H9 (cell line): ENCODE data around the gene NT5C2. TPM values are rescaled to one million over a fixed set of nuclear protein-coding genes. Genes with fewer than 3 reads are reported as not detected.

ENCODE experiments used
- DNase-seq: peaks from one replicate; pipeline ENCODE4 v3.0.0-alpha.2; 2017
- H2AFZ ChIP-seq: one replicate; pipeline ENCODE4 v1.6.1; 2013; ENCODE audit warnings: mild to moderate bottlenecking, low read length, control low read depth, moderate library complexity
- H2AK5ac ChIP-seq: 2 replicates; pipeline ENCODE4 v1.6.1; 2013; ENCODE audit warnings: low read length, control low read depth, mixed read lengths; ENCODE audit not compliant: insufficient read length
- H2BK120ac ChIP-seq: one replicate; pipeline ENCODE4 v1.6.1; 2013; ENCODE audit warnings: low read depth, mild to moderate bottlenecking, low read length, control low read depth, inconsistent platforms; ENCODE audit not compliant: poor library complexity, severe bottlenecking
- H2BK12ac ChIP-seq: 2 replicates; pipeline ENCODE4 v1.6.1; 2013; ENCODE audit warnings: low read length, control low read depth, mixed read lengths, low read depth; ENCODE audit not compliant: insufficient read length
- H2BK15ac ChIP-seq: 2 replicates; pipeline ENCODE4 v1.6.1; 2013; ENCODE audit warnings: low read depth, low read length, control low read depth
- H2BK20ac ChIP-seq: one replicate; pipeline ENCODE4 v1.6.1; 2013; ENCODE audit warnings: low read depth, mild to moderate bottlenecking, low read length, control low read depth, inconsistent platforms; ENCODE audit not compliant: poor library complexity, severe bottlenecking
- H2BK5ac ChIP-seq: 2 replicates; pipeline ENCODE4 v1.6.1; 2013; ENCODE audit warnings: low read length, control low read depth, mixed read lengths; ENCODE audit not compliant: insufficient read length
- H3K14ac ChIP-seq: 2 replicates; pipeline ENCODE4 v1.6.1; 2013; ENCODE audit warnings: low read length, control low read depth; ENCODE audit not compliant: insufficient read depth
- H3K18ac ChIP-seq: 2 replicates; pipeline ENCODE4 v1.6.1; 2013; ENCODE audit warnings: low read depth, mild to moderate bottlenecking, mixed read lengths, low read length, control low read depth; ENCODE audit not compliant: insufficient read length
- H3K23ac ChIP-seq: 2 replicates; pipeline ENCODE4 v1.6.1; 2013; ENCODE audit warnings: low read length, control low read depth, mixed read lengths, low read depth; ENCODE audit not compliant: insufficient read length
- H3K23me2 ChIP-seq: 2 replicates; pipeline ENCODE4 v1.6.1; 2013; ENCODE audit warnings: low read depth, mild to moderate bottlenecking, mixed read lengths, low read length, control low read depth; ENCODE audit not compliant: insufficient read length, poor library complexity, severe bottlenecking
- H3K27ac ChIP-seq: 2 replicates; pipeline ENCODE4 v1.5.1; 2013; ENCODE audit warnings: low read length, control low read depth, mixed read lengths, low read depth; ENCODE audit not compliant: insufficient read length
- H3K27me3 ChIP-seq: 2 replicates; pipeline ENCODE4 v1.6.1; 2013; ENCODE audit warnings: low read length, control low read depth, inconsistent platforms; ENCODE audit not compliant: insufficient read depth
- H3K4ac ChIP-seq: 2 replicates; pipeline ENCODE4 v1.6.1; 2013; ENCODE audit warnings: low read depth, mild to moderate bottlenecking, control low read depth, inconsistent platforms, low read length, moderate library complexity
- H3K4me1 ChIP-seq: 2 replicates; pipeline ENCODE4 v1.6.1; 2013; ENCODE audit warnings: low read length, control low read depth, inconsistent platforms; ENCODE audit not compliant: insufficient read depth
- H3K4me2 ChIP-seq: 2 replicates; pipeline ENCODE4 v1.6.1; 2013; ENCODE audit warnings: low read length, control low read depth, mixed read lengths; ENCODE audit not compliant: insufficient read length, insufficient read depth
- H3K56ac ChIP-seq: 2 replicates; pipeline ENCODE4 v1.6.1; 2013; ENCODE audit warnings: low read depth, mild to moderate bottlenecking, mixed read lengths, low read length, control low read depth; ENCODE audit not compliant: insufficient read length
- H3K79me1 ChIP-seq: 2 replicates; pipeline ENCODE4 v1.6.1; 2013; ENCODE audit warnings: low read depth, mild to moderate bottlenecking, moderate library complexity, low read length, control low read depth, inconsistent platforms; ENCODE audit not compliant: insufficient read depth, poor library complexity, severe bottlenecking
- H3K79me2 ChIP-seq: 2 replicates; pipeline ENCODE4 v1.6.1; 2013; ENCODE audit warnings: low read length, control low read depth, inconsistent platforms; ENCODE audit not compliant: insufficient read depth
- H3K9ac ChIP-seq: 2 replicates; pipeline ENCODE4 v1.6.1; 2013; ENCODE audit warnings: low read length, control low read depth, mixed read lengths; ENCODE audit not compliant: insufficient read length; ENCODE audit errors: extremely low read depth
- H3K9me3 ChIP-seq: one replicate; pipeline ENCODE4 v1.6.1; 2013; ENCODE audit warnings: low read depth, low read length, inconsistent platforms; ENCODE audit not compliant: control insufficient read depth
- H3T11ph ChIP-seq: one replicate; pipeline ENCODE4 v1.6.1; 2013; ENCODE audit warnings: mild to moderate bottlenecking, low read length, control low read depth, inconsistent platforms
- H4K20me1 ChIP-seq: one replicate; pipeline ENCODE4 v1.6.1; 2013; ENCODE audit not compliant: control insufficient read depth, insufficient read length, insufficient read depth
- H4K5ac ChIP-seq: 2 replicates; pipeline ENCODE4 v1.6.1; 2013; ENCODE audit warnings: low read depth, mild to moderate bottlenecking, mixed read lengths, low read length, control low read depth; ENCODE audit not compliant: insufficient read length
- H4K8ac ChIP-seq: replicated peaks from 2 replicates; pipeline ENCODE4 v1.6.1; 2013; ENCODE audit warnings: low read length, control low read depth, mixed read lengths, low read depth; ENCODE audit not compliant: insufficient read length
- H4K91ac ChIP-seq: 2 replicates; pipeline ENCODE4 v1.6.1; 2013; ENCODE audit warnings: low read depth, mild to moderate bottlenecking, moderate library complexity, mixed read lengths, low read length, control low read depth; ENCODE audit not compliant: insufficient read length
- H3K27ac Mint-ChIP-seq, 3 experiments: 2 replicates in 2 of 3; 3 replicates in 1 of 3; pipeline ENCODE4 v1.8.0; 2020 to 2021; ENCODE audit warnings: mixed read lengths in 3 of 3, mild to moderate bottlenecking in 1 of 3, moderate library complexity in 1 of 3
- H3K27me3 Mint-ChIP-seq: 2 replicates; pipeline ENCODE4 v1.8.0; 2021; ENCODE audit warnings: low read depth, mild to moderate bottlenecking, moderate library complexity, mixed read lengths
- H3K36me3 Mint-ChIP-seq, 3 experiments: 2 replicates in 2 of 3; 3 replicates in 1 of 3; pipeline ENCODE4 v1.8.0; 2020 to 2021; ENCODE audit warnings: low read depth in 3 of 3, mixed read lengths in 3 of 3; ENCODE audit not compliant: insufficient read depth in 1 of 3
- H3K4me1 Mint-ChIP-seq, 2 experiments: 2 replicates each; pipeline ENCODE4 v1.8.0; 2020; ENCODE audit warnings: mixed read lengths in 2 of 2
- H3K4me3 Mint-ChIP-seq, 2 experiments: 2 replicates in 1 of 2; 3 replicates in 1 of 2; pipeline ENCODE4 v1.8.0; 2020 to 2021; ENCODE audit warnings: mild to moderate bottlenecking in 2 of 2, mixed read lengths in 2 of 2, moderate library complexity in 1 of 2
- H3K9me3 Mint-ChIP-seq, 2 experiments: 2 replicates in 1 of 2; 3 replicates in 1 of 2; pipeline ENCODE4 v1.8.0; 2020; ENCODE audit warnings: mild to moderate bottlenecking in 2 of 2, mixed read lengths in 2 of 2, moderate library complexity in 1 of 2
- WGBS: extraction: QIAGEN DNeasy Blood & Tissue Kit; methylation state at CpG from one replicate; pipeline ENCODE4 v1.1.7; 2013; ENCODE audit warnings: missing lambda C conversion rate, low lambda C conversion rate, mixed read lengths; ENCODE audit not compliant: insufficient read length; ENCODE audit errors: extremely low coverage; 5-methylcytosine and 5-hydroxymethylcytosine counted together
- total RNA-seq: library from RNA; stranded (reverse); gene quantifications from 2 replicates; pipeline ENCODE4 v1.2.1, GENCODE V29; 2021
- TF ChIP-seq, protein P1 (sequence below): fragments of 200-600 bp; sonication (generic); conservative IDR thresholded peaks from 3 replicates; pipeline ENCODE4 v1.8.0; 2021; ENCODE audit warnings: antibody characterized with exemption, mild to moderate bottlenecking

The NT5C2 gene
- total RNA-seq, 1 experiment from 2014 or later = 69.6 TPM

- H3K4ac ChIP-seq = no peak overlapping the region
- H4K20me1 ChIP-seq = no peaks in the 10 kb centered on the region
- H3K9ac ChIP-seq = no peak overlapping the region
- Mint-ChIP-seq H3K4me3 (no peak overlapping the region; a peak in 1 of 5 replicates), H3K27ac (peak overlapping the region in 1 of 3 experiments; percentile 78; a peak in 1 of 7 replicates), H3K4me1 (0 out of 4 replicates have a peak, but pooled peaks cover 0 to 2% of the 10 kb centered on the region in 2 experiments), H3K9me3 (no peaks in the 10 kb centered on the region), H3K36me3 (peaks cover 12 to 22% (median 18%) of the 10 kb centered on the region in 3 experiments; a peak in 6 of 7 replicates), H3K27me3 (no peaks in the 10 kb centered on the region)
- H3K23me2 ChIP-seq = no peaks in the 10 kb centered on the region
- H3K4me2 ChIP-seq = no peak overlapping the region
- WGBS = no CpG with 5 or more reads among the region's 16 CpGs
- H3K18ac ChIP-seq = no peak overlapping the region
- TF ChIP-seq, protein P1, sequence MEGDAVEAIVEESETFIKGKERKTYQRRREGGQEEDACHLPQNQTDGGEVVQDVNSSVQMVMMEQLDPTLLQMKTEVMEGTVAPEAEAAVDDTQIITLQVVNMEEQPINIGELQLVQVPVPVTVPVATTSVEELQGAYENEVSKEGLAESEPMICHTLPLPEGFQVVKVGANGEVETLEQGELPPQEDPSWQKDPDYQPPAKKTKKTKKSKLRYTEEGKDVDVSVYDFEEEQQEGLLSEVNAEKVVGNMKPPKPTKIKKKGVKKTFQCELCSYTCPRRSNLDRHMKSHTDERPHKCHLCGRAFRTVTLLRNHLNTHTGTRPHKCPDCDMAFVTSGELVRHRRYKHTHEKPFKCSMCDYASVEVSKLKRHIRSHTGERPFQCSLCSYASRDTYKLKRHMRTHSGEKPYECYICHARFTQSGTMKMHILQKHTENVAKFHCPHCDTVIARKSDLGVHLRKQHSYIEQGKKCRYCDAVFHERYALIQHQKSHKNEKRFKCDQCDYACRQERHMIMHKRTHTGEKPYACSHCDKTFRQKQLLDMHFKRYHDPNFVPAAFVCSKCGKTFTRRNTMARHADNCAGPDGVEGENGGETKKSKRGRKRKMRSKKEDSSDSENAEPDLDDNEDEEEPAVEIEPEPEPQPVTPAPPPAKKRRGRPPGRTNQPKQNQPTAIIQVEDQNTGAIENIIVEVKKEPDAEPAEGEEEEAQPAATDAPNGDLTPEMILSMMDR = no peak
- no peaks in the 10 kb centered on the region for H3K79me2 ChIP-seq
- no peak overlapping the region for H2BK5ac ChIP-seq
- H3K14ac ChIP-seq = no peak overlapping the region
- no peaks in the 10 kb centered on the region for H3K9me3 ChIP-seq
- no peak overlapping the region for H4K5ac ChIP-seq
- H2AFZ ChIP-seq = no peak overlapping the region
- no peak overlapping the region for H3K27ac ChIP-seq
- H2BK12ac ChIP-seq = no peak overlapping the region
- no peak overlapping the region for H3K56ac ChIP-seq
- no peaks in the 10 kb centered on the region for H3K79me1 ChIP-seq
- no peak overlapping the region for H4K91ac ChIP-seq
- H2BK20ac ChIP-seq = no peak overlapping the region
- H2BK120ac ChIP-seq = no peak overlapping the region
- H3K27me3 ChIP-seq = no peaks in the 10 kb centered on the region
- no peak overlapping the region for H3K23ac ChIP-seq
- no peaks in the 10 kb centered on the region for H3K4me1 ChIP-seq
- H2BK15ac ChIP-seq = no peak overlapping the region
- H4K8ac ChIP-seq = no peak overlapping the region
- DNase-seq = no peak
- no peak overlapping the region for H2AK5ac ChIP-seq
- H3T11ph ChIP-seq = no peak overlapping the region
Measured at GRCh38 chr10:103077491-103078308, 115.4 kb downstream of the NT5C2 start.
